K562 (cell line): ENCODE results near the gene RAP1GDS1.

Source experiments
- CREBBP ChIP-seq: IDR thresholded peaks from one replicate; pipeline ENCODE4 v1.6.1; 2012; ENCODE audit warnings: low read depth, mild to moderate bottlenecking, control low read depth, inconsistent platforms, low read length
- DDX20 ChIP-seq: fragments of 450-650 bp; IDR thresholded peaks from 2 replicates; pipeline ENCODE4 v1.6.1; 2016; ENCODE audit warnings: missing genetic modification characterization, low read depth, mild to moderate bottlenecking, missing compliant biosample characterization, moderate library complexity
- FIP1L1 ChIP-seq: fragments of 200-400 bp; formaldehyde crosslinking; IDR thresholded peaks from 2 replicates; pipeline ENCODE4 v1.6.1; 2018; ENCODE audit warnings: mild to moderate bottlenecking, low read depth, low read length; ENCODE audit not compliant: poor library complexity, severe bottlenecking
- GABPA ChIP-seq: fragments of 200-800 bp; sonication (Bioruptor generic); conservative IDR thresholded peaks from 2 replicates; pipeline ENCODE4 v1.6.1; 2016; ENCODE audit warnings: low read depth, missing genetic modification characterization, missing compliant biosample characterization
- HNRNPL ChIP-seq: fragments of 200-400 bp; formaldehyde crosslinking; IDR thresholded peaks from 2 replicates; pipeline ENCODE4 v1.6.1; 2017; ENCODE audit warnings: low read depth, mild to moderate bottlenecking, low read length
- TEAD1 ChIP-seq, 2 experiments: fragments of 450-650 bp in 1 of 2; sonication (generic) in 1 of 2; formaldehyde crosslinking; IDR thresholded peaks; 2 replicates each; pipeline versions ENCODE4 v1.4.0 to v1.8.0; 2020 to 2022; ENCODE audit warnings: mild to moderate bottlenecking in 2 of 2, missing genetic modification reagents in 1 of 2
- YY1 ChIP-seq, 3 experiments: IDR thresholded peaks; 2 replicates each; pipeline ENCODE4 v1.6.1; 2011; ENCODE audit warnings: low read length in 2 of 3, mild to moderate bottlenecking in 2 of 3, moderate library complexity in 2 of 3, borderline replicate concordance in 1 of 3, control low read depth in 1 of 3, low read depth in 1 of 3; ENCODE audit not compliant: insufficient read depth in 3 of 3, insufficient replicate concordance in 2 of 3, control insufficient read depth in 1 of 3, insufficient read length in 1 of 3; ENCODE audit errors: extremely low read depth in 1 of 3
- ZNF274 ChIP-seq: IDR thresholded peaks from 2 replicates; pipeline ENCODE4 v1.6.1; 2011; ENCODE audit warnings: low read depth, mild to moderate bottlenecking, low read length, moderate library complexity, borderline replicate concordance
- ZNF512 ChIP-seq: IDR thresholded peaks from 2 replicates; pipeline ENCODE4 v1.6.1; 2016; ENCODE audit warnings: missing genetic modification characterization, missing compliant biosample characterization
- TF ChIP-seq, protein P1 (sequence below): sonication (generic); formaldehyde crosslinking; IDR thresholded peaks from 2 replicates; pipeline ENCODE4 v1.8.0; 2022; ENCODE audit warnings: missing genetic modification reagents, mild to moderate bottlenecking, borderline replicate concordance

- TF ChIP-seq FIP1L1 (no peak), YY1 (IDR thresholded peaks at IDR 0.05; ENCODE audit: borderline replicate concordance in 1 of 3, control insufficient read depth in 1 of 3, extremely low read depth in 1 of 3, insufficient read depth in 3 of 3, insufficient read length in 1 of 3, insufficient replicate concordance in 2 of 3, low read depth in 1 of 3, low read length in 2 of 3) (no peak), CREBBP (no peak), DDX20 (tag) (no peak), ZNF274 (no peak), TEAD1 (CRISPR knock-in tag; IDR thresholded peaks at IDR 0.05) (no peak), GABPA (no peak), ZNF512 (tag) (no peak), HNRNPL (no peak)
- TF ChIP-seq, protein P1, sequence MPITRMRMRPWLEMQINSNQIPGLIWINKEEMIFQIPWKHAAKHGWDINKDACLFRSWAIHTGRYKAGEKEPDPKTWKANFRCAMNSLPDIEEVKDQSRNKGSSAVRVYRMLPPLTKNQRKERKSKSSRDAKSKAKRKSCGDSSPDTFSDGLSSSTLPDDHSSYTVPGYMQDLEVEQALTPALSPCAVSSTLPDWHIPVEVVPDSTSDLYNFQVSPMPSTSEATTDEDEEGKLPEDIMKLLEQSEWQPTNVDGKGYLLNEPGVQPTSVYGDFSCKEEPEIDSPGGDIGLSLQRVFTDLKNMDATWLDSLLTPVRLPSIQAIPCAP (CRISPR knock-in tag): no peak
These were observed 34.8 kb upstream of the RAP1GDS1 start for GRCh38 chr4:98226396-98226795.
